Astrocyte (in vitro differentiated cells and primary cell): ENCODE measurements around the gene NTN3.

Experiments used
- CTCF ChIP-seq: IDR thresholded peaks from 2 replicates; pipeline ENCODE4 v1.5.1; 2011; ENCODE audit warnings: low read depth, mild to moderate bottlenecking, inconsistent platforms, low read length, moderate library complexity; ENCODE audit not compliant: insufficient read depth
- EZH2 ChIP-seq: IDR thresholded peaks from 2 replicates; pipeline ENCODE4 v1.6.1; 2012; ENCODE audit warnings: mild to moderate bottlenecking, low read length, inconsistent platforms; ENCODE audit not compliant: insufficient read depth

- TF ChIP-seq CTCF (no peak), EZH2 (no peak)
Observed at GRCh38 chr16:2493605-2494004, 22.5 kb downstream of the NTN3 start.
